BE2C (cell line): ENCODE data around the gene MIA3. TPM values are rescaled to one million over a fixed set of nuclear protein-coding genes. Genes with fewer than 3 reads are reported as not detected.

ENCODE experiments used
- DNase-seq: peaks from one replicate; pipeline ENCODE4 v3.0.0-alpha.2; 2020
- H3K27me3 ChIP-seq: fragments of 250-450 bp; sonication (Bioruptor Pico); 2 replicates; pipeline ENCODE4 v1.5.1; 2020; ENCODE audit warnings: mild to moderate bottlenecking
- H3K36me3 ChIP-seq: fragments of 250-450 bp; sonication (Bioruptor Pico); 2 replicates; pipeline ENCODE4 v1.5.1; 2020; ENCODE audit warnings: mild to moderate bottlenecking
- H3K4me1 ChIP-seq: fragments of 250-450 bp; sonication (Bioruptor Pico); 2 replicates; pipeline ENCODE4 v1.5.1; 2020
- H3K4me3 ChIP-seq: 2 replicates; pipeline ENCODE4 v1.5.1; 2011; ENCODE audit warnings: low read depth, low read length
- H3K9me3 ChIP-seq: fragments of 250-450 bp; sonication (Bioruptor Pico); 2 replicates; pipeline ENCODE4 v1.5.1; 2020
- polyA plus RNA-seq: library from polyadenylated mRNA; unstranded; fragments of >200 nt; gene quantifications from one replicate; pipeline ENCODE4 v1.2.1, GENCODE V29; 2012; ENCODE audit warnings: low read depth, missing spikeins; ENCODE audit not compliant: insufficient read length, insufficient read depth
- TF ChIP-seq, protein P1 (sequence below): IDR thresholded peaks from 2 replicates; pipeline ENCODE4 v1.5.1; 2012; ENCODE audit warnings: mild to moderate bottlenecking, low read depth, low read length

MIA3 gene, protein sequence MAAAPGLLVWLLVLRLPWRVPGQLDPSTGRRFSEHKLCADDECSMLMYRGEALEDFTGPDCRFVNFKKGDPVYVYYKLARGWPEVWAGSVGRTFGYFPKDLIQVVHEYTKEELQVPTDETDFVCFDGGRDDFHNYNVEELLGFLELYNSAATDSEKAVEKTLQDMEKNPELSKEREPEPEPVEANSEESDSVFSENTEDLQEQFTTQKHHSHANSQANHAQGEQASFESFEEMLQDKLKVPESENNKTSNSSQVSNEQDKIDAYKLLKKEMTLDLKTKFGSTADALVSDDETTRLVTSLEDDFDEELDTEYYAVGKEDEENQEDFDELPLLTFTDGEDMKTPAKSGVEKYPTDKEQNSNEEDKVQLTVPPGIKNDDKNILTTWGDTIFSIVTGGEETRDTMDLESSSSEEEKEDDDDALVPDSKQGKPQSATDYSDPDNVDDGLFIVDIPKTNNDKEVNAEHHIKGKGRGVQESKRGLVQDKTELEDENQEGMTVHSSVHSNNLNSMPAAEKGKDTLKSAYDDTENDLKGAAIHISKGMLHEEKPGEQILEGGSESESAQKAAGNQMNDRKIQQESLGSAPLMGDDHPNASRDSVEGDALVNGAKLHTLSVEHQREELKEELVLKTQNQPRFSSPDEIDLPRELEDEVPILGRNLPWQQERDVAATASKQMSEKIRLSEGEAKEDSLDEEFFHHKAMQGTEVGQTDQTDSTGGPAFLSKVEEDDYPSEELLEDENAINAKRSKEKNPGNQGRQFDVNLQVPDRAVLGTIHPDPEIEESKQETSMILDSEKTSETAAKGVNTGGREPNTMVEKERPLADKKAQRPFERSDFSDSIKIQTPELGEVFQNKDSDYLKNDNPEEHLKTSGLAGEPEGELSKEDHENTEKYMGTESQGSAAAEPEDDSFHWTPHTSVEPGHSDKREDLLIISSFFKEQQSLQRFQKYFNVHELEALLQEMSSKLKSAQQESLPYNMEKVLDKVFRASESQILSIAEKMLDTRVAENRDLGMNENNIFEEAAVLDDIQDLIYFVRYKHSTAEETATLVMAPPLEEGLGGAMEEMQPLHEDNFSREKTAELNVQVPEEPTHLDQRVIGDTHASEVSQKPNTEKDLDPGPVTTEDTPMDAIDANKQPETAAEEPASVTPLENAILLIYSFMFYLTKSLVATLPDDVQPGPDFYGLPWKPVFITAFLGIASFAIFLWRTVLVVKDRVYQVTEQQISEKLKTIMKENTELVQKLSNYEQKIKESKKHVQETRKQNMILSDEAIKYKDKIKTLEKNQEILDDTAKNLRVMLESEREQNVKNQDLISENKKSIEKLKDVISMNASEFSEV (N-terminal part only)
- 49.0 TPM for polyA plus RNA-seq

DNA sequence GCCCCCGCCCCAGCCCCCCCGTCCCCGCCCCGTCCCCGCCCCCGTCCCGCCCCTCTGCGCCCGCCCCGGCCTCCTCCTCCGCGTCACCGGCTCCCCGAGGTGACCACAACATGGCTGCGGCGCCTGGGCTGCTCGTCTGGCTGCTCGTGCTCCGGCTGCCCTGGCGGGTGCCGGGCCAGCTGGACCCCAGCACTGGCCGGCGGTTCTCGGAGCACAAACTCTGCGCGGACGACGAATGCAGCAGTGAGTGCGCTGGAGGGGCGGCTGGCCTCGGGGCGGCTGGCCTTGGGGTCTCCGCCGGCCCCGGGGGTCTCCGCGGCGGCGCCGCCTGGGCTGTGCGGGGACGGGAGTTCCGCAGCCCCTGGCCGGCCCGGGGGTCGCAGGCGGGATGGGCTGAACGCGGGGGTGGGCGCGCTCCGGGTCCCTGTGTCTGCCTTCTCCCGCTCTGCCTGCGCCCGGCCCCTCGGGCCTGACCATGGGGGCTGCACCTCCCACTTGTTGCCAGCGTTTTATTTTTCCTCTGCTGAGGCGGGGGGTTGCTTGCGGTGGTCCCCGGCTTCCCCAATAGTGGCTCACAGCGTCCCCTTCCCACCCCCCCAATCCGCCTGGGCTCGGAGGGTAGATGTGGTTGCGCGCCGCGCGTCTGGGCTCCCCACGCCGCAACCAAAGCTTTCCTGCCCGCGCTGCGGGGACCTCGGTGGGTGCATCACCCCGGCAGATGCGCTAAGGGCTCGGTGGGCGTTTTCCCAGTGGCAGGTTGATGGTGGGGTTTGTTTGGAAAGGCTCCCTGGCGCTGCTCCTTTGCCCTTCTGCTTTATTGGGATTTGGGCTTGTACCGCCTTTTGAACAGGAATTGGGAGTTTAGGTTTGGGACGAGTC lies at the start of gene MIA3:
TSS of gene MIA3 (plus strand) at position 97 of the 879 bp plus-strand sequence. CDS start at position 111, 14 bp downstream.
- TF ChIP-seq, protein P1, sequence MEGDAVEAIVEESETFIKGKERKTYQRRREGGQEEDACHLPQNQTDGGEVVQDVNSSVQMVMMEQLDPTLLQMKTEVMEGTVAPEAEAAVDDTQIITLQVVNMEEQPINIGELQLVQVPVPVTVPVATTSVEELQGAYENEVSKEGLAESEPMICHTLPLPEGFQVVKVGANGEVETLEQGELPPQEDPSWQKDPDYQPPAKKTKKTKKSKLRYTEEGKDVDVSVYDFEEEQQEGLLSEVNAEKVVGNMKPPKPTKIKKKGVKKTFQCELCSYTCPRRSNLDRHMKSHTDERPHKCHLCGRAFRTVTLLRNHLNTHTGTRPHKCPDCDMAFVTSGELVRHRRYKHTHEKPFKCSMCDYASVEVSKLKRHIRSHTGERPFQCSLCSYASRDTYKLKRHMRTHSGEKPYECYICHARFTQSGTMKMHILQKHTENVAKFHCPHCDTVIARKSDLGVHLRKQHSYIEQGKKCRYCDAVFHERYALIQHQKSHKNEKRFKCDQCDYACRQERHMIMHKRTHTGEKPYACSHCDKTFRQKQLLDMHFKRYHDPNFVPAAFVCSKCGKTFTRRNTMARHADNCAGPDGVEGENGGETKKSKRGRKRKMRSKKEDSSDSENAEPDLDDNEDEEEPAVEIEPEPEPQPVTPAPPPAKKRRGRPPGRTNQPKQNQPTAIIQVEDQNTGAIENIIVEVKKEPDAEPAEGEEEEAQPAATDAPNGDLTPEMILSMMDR, result no peak
- H3K27me3 ChIP-seq, result peaks cover 5% of the 10 kb centered on the region; the same call in 1 of the 2 replicates
- H3K4me3 ChIP-seq, result peak within 1 kb of the TSS; percentile 78
- H3K36me3 ChIP-seq, result no peaks in the 10 kb centered on the region; the same call in 1 of the 2 replicates
- H3K4me1 ChIP-seq, result no peaks in the 10 kb centered on the region
- no peaks in the 10 kb centered on the region for H3K9me3 ChIP-seq
- peak; percentile 22 for DNase-seq

GRCh38 chr1:222570837-222571236 lies 47.1 kb upstream of the MIA3 start:
- Histone ChIP-seq H3K4me3 (no peak overlapping the region), H3K36me3 (peaks cover 7% of the 10 kb centered on the region), H3K27me3 (no peaks in the 10 kb centered on the region), H3K4me1 (no peaks in the 10 kb centered on the region), H3K9me3 (no peaks in the 10 kb centered on the region)
- no peak for DNase-seq
- TF ChIP-seq, protein P1, result no peak

- TF ChIP-seq, protein P1, result no peak
- H3K27me3 ChIP-seq, result no peaks in the 10 kb centered on the region
- no peaks in the 10 kb centered on the region for H3K4me1 ChIP-seq
- H3K9me3 ChIP-seq, result no peaks in the 10 kb centered on the region
- H3K4me3 ChIP-seq, result no peak overlapping the region
- DNase-seq, result no peak
- H3K36me3 ChIP-seq, result peaks cover 19% of the 10 kb centered on the region
Measured at GRCh38 chr1:222579316-222579715, 38.6 kb upstream of the MIA3 start.

GRCh38 chr1:222582099-222582774 lies 35.7 kb upstream of the MIA3 start:
- no peak for DNase-seq

More at GRCh38 chr1:222582099-222582774, 35.7 kb upstream of the MIA3 start:
- TF ChIP-seq, protein P1, result no peak
- Histone ChIP-seq H3K9me3 (no peaks in the 10 kb centered on the region), H3K4me3 (no peak overlapping the region), H3K36me3 (peaks cover 21% of the 10 kb centered on the region), H3K4me1 (no peaks in the 10 kb centered on the region), H3K27me3 (no peaks in the 10 kb centered on the region)
